AG10803 (cell line): ENCODE data around the gene SPDYA.
"Not testable (repeated sequence)": the region's sequence is repeated elsewhere in the genome, so short reads cannot be mapped to it uniquely, and the experiment has no call there.

Source experiments
- DNase-seq: peaks from one replicate; pipeline ENCODE4 v3.0.0; 2010; ENCODE audit warnings: low read depth
- H3K4me3 ChIP-seq: 2 replicates; pipeline ENCODE4 v1.5.1; 2011; ENCODE audit warnings: mild to moderate bottlenecking, low read length, control low read depth
- CTCF ChIP-seq: conservative IDR thresholded peaks from 2 replicates; pipeline ENCODE4 v1.5.1; 2011; ENCODE audit warnings: mild to moderate bottlenecking, low read length, control low read depth, inconsistent platforms

The SPDYA gene

GRCh38 chr2:28768952-28769351 lies 41.7 kb upstream of the SPDYA start:
- H3K4me3 ChIP-seq = no peak overlapping the region
- no peak for DNase-seq
- TF ChIP-seq CTCF = no peak

DNA sequence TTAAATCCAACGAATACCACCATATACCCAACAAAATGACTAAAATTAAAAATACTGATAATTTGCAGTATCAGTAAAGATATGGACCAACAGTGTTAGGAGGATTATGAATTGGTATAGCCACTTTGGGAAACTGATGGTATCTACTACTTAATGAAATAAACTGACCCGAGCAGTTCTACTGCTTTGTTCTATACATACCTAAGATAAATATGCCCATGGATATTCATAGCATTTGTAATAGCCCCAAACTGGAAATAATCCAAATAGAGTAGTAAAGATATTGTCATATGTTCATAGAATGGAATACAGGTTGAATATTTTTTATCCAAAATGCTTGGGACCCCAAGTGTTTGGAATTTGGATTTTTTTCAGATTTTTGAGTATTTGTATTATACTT lies 38.3 kb upstream of the SPDYA start:
- TF ChIP-seq CTCF = no peak
- H3K4me3 ChIP-seq = no peak overlapping the region
- no peak for DNase-seq

- H3K4me3 ChIP-seq = no peak overlapping the region
- no peak for DNase-seq
- no peak for TF ChIP-seq CTCF
Observed at GRCh38 chr2:28776471-28776870, 34.2 kb upstream of the SPDYA start.

DNA sequence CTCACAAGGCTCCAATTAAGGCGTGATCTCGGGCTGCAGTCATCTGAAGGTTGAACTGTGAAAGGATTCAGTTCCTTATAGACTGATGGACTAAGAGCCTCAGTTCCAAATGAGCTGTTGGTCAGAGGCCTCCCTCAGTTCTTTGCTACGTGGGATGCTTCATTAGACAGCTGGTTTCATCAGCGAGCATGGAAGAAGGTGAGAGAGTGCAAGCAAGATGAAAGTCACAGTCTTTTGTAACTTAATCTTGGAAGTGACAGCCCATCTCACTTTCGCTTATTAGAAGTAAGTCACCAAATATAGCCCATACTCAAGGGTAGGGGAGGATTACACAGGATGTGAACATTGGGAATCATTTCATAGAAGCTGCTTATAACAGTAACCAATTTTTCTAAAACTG lies 32.2 kb upstream of the SPDYA start:
- no peak for DNase-seq
- no peak for TF ChIP-seq CTCF

GRCh38 chr2:28779001-28779400 lies 31.6 kb upstream of the SPDYA start:
- no peak overlapping the region for H3K4me3 ChIP-seq
- no peak for TF ChIP-seq CTCF
- no peak for DNase-seq

More for the DNA sequence above, 32.2 kb upstream of the SPDYA start:
- no peak overlapping the region for H3K4me3 ChIP-seq

- no peak for TF ChIP-seq CTCF
- no peak for DNase-seq
- H3K4me3 ChIP-seq = no peak overlapping the region
Observed at GRCh38 chr2:28780496-28780895, 30.1 kb upstream of the SPDYA start.

- no peak for TF ChIP-seq CTCF
- no peak for DNase-seq
Observed at GRCh38 chr2:28782423-28782822, 28.2 kb upstream of the SPDYA start.

GRCh38 chr2:28784570-28784969 lies 26.1 kb upstream of the SPDYA start:
- H3K4me3 ChIP-seq, DNase-seq: not testable (repeated sequence)

More at GRCh38 chr2:28782423-28782822, 28.2 kb upstream of the SPDYA start:
- no peak overlapping the region for H3K4me3 ChIP-seq
